ENCODE results near the gene PHF21B.

Gene PHF21B

GRCh38 chr22:45014654-45015053 lies 4.8 kb upstream of the PHF21B start:
- Histone ChIP-seq H3K27me3 (ENCODE audit: insufficient read depth, low read depth, severe bottlenecking) (no peaks in the 10 kb centered on the region), H3K4me3 (ENCODE audit: low read depth, low read length) (no peak overlapping the region), H3K36me3 (no peaks in the 10 kb centered on the region), H3K27ac (no peak overlapping the region), H3K9me3 (ENCODE audit: severe bottlenecking) (no peaks in the 10 kb centered on the region)
- peak; percentile 33 for DNase-seq
- peak; percentile 36; the same call in 1 of the 2 replicates for TF ChIP-seq CTCF (IDR thresholded peaks at IDR 0.05; ENCODE audit: low read depth, low read length)

- Histone ChIP-seq H3K27me3 (ENCODE audit: insufficient read depth, low read depth, severe bottlenecking) (no peaks in the 10 kb centered on the region), H3K36me3 (peaks cover 6% of the 10 kb centered on the region), H3K9me3 (ENCODE audit: severe bottlenecking) (no peaks in the 10 kb centered on the region), H3K27ac (no peak overlapping the region), H3K4me3 (ENCODE audit: low read depth, low read length) (no peak overlapping the region)
- no peak for DNase-seq
- no peak for TF ChIP-seq CTCF (IDR thresholded peaks at IDR 0.05; ENCODE audit: low read depth, low read length)
Measured at GRCh38 chr22:45013138-45013537, 3.3 kb upstream of the PHF21B start.

GRCh38 chr22:45010532-45010900 lies 711 bp upstream of the PHF21B start:
- TF ChIP-seq CTCF (IDR thresholded peaks at IDR 0.05; ENCODE audit: low read depth, low read length): no peak
- H3K36me3 ChIP-seq: peaks cover 7% of the 10 kb centered on the region
- no peaks in the 10 kb centered on the region for H3K27me3 ChIP-seq (ENCODE audit: insufficient read depth, low read depth, severe bottlenecking)
- DNase-seq: no peak
- H3K4me3 ChIP-seq (ENCODE audit: low read depth, low read length): peak overlapping the region; percentile 78
- H3K9me3 ChIP-seq (ENCODE audit: severe bottlenecking): no peaks in the 10 kb centered on the region
- peak overlapping the region; percentile 96 for H3K27ac ChIP-seq

GRCh38 chr22:45008751-45009605 lies 827 bp downstream of the PHF21B start:
- Histone ChIP-seq H3K36me3 (peaks cover 18% of the 10 kb centered on the region), H3K27ac (peak overlapping the region; percentile 97)
- TF ChIP-seq CTCF (IDR thresholded peaks at IDR 0.05; ENCODE audit: low read depth, low read length): no peak

GRCh38 chr22:45008186-45008681 lies 1.6 kb downstream of the PHF21B start:
- Histone ChIP-seq H3K27me3 (ENCODE audit: insufficient read depth, low read depth, severe bottlenecking) (no peaks in the 10 kb centered on the region), H3K4me3 (ENCODE audit: low read depth, low read length) (peak overlapping the region; percentile 75), H3K9me3 (ENCODE audit: severe bottlenecking) (no peaks in the 10 kb centered on the region), H3K36me3 (peaks cover 24% of the 10 kb centered on the region), H3K27ac (peak overlapping the region; percentile 97)
- no peak for TF ChIP-seq CTCF (IDR thresholded peaks at IDR 0.05; ENCODE audit: low read depth, low read length)
- peak; percentile 33 for DNase-seq

More at GRCh38 chr22:45008751-45009605, 827 bp downstream of the PHF21B start:
- Histone ChIP-seq H3K4me3 (ENCODE audit: low read depth, low read length) (peak overlapping the region; percentile 85), H3K9me3 (ENCODE audit: severe bottlenecking) (no peaks in the 10 kb centered on the region), H3K27me3 (ENCODE audit: insufficient read depth, low read depth, severe bottlenecking) (no peaks in the 10 kb centered on the region)
- peak; percentile 54 for DNase-seq
